ENCODE data around the gene TMEM134. TPM values are rescaled to one million over a fixed set of nuclear protein-coding genes. Genes with fewer than 3 reads are reported as not detected.

The TMEM134 gene
- total RNA-seq, 4 donors from 2014 or later, result 49.2 to 184 (median 96.6) TPM

DNA sequence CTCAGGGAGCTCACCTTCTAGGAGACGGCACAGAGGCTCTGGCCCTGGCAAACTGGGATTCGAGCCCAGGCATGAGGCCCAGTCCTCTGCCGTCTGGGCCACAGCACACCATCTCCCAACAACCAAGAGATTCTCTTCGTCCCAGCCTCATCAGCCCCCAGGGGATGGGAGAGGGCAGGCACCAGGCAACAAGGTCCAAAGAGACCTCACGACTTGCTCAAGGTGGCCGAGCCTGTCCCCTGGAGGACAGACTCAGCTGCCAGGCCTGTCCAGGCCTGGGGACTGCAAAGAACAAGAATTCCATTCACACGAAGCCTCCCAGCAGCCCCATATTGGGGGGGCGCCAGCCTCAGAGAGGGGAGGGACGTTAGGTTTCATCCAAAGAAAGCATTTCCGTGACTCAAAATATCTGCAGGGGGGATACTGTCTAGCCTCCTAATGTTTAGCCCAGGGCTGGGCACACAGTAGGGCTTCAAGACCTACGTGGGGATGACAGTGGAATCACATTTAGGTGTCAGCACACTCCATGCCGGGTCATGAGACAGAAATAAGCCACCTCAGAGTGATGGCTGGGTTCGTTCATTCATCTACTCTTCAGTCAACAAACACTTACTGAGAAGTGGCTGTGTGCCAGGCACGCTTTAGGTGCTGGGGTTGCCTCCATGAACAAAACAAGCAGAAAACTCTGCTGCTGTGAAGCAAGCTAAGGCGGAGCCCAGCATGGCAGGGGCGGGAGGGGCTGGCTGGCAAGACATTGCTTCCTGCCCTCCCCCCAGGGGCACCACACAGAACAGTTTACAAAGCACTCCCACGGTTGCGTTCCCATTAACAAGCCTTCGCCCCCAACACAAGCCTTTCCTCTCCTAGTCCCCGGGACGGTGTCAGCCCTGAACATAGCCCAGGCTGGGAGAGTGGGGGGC lies 52.4 kb downstream of the TMEM134 start:
- TF ChIP-seq EP300 (IDR thresholded peaks at IDR 0.05) (peak in 1 of 2 donors; percentile 50), CTCF (IDR thresholded peaks at IDR 0.05) (no peak), POLR2A (IDR thresholded peaks at IDR 0.05) (peak in 1 of 2 donors; percentile 6)
- peak in 1 of 2 donors; percentile 24 for DNase-seq (ENCODE audit: low spot score in 2 of 2)
- Histone ChIP-seq H3K4me1 (peaks cover 0 to 77% (median 38%) of the 10 kb centered on the region in 4 donors), H3K9me3 (no peaks in the 10 kb centered on the region), H3K4me3 (peak overlapping the region in 1 of 4 donors; percentile 49), H3K27me3 (peaks cover 0 to 20% of the 10 kb centered on the region in 2 donors), H3K27ac (peak overlapping the region; percentile 56 to 93 (median 82)), H3K36me3 (no peaks in the 10 kb centered on the region)
- 24 to 40% methylated on average over 21 of the region's 21 CpGs for WGBS, 2 donors

GRCh38 chr11:67415501-67416304 lies 53.3 kb downstream of the TMEM134 start, which contains the start of gene CARNS1:
CARNS1 (plus strand) TSS chr11:67415678; CDS start chr11:67416200, 522 bp downstream.
- H3K9me3 ChIP-seq, result no peaks in the 10 kb centered on the region
- no peaks in the 10 kb centered on the region for H3K36me3 ChIP-seq
- peaks cover 0 to 29% of the 10 kb centered on the region in 2 donors for H3K27me3 ChIP-seq
- H3K27ac ChIP-seq, result peak within 1 kb of the TSS; percentile 56 to 93 (median 82)
- peaks cover 0 to 80% (median 42%) of the 10 kb centered on the region in 4 donors for H3K4me1 ChIP-seq
- TF ChIP-seq EP300 (IDR thresholded peaks at IDR 0.05), result no peak
- TF ChIP-seq CTCF (IDR thresholded peaks at IDR 0.05), result no peak
- TF ChIP-seq POLR2A (IDR thresholded peaks at IDR 0.05), result no peak
- 9 to 14% methylated on average over 14 to 45 of the region's 67 CpGs for WGBS, 2 donors
- peak within 1 kb of the TSS; percentile 1 to 49 (median 30) for H3K4me3 ChIP-seq
- DNase-seq (ENCODE audit: low spot score in 2 of 2), result no peak

DNA sequence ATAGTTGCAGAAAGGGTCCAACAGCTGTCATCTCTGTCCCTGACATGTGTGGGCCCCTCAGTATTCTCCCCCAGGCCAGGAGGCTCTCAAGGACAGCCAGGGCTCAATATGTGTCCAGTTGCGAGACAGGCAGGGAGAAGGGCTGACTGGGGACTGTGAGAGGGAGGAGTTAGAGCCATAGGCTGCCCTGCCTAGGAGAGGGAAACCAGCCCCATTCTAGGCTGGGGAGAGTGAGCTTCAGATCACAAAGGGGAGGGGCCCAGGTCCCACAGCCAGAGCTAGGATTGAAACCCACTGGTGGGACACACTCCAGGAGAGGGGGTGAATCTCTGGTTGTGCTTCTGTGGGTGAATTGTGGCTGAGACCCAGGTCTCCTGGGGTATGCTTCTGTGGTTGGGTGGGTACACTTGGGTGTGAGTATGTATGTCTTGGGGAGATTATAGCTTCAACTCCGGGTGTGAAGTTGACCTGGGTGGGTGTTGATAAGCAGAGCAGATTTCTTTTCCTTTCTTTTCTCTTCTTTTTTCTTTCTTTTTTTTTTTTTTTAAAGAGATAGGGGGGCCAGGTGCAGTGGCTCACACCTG lies 55.7 kb downstream of the TMEM134 start:
- Histone ChIP-seq H3K9me3 (no peaks in the 10 kb centered on the region), H3K36me3 (no peaks in the 10 kb centered on the region), H3K4me3 (no peak overlapping the region), H3K4me1 (peaks cover 0 to 79% (median 49%) of the 10 kb centered on the region in 4 donors), H3K27me3 (peaks cover 0 to 48% of the 10 kb centered on the region in 2 donors), H3K27ac (peak overlapping the region in 1 of 4 donors; percentile 14)
- DNase-seq (ENCODE audit: low spot score in 2 of 2), result no peak
- 40 to 52% methylated on average over 2 of the region's 2 CpGs for WGBS, 2 donors
- no peak for TF ChIP-seq CTCF (IDR thresholded peaks at IDR 0.05)

DNA sequence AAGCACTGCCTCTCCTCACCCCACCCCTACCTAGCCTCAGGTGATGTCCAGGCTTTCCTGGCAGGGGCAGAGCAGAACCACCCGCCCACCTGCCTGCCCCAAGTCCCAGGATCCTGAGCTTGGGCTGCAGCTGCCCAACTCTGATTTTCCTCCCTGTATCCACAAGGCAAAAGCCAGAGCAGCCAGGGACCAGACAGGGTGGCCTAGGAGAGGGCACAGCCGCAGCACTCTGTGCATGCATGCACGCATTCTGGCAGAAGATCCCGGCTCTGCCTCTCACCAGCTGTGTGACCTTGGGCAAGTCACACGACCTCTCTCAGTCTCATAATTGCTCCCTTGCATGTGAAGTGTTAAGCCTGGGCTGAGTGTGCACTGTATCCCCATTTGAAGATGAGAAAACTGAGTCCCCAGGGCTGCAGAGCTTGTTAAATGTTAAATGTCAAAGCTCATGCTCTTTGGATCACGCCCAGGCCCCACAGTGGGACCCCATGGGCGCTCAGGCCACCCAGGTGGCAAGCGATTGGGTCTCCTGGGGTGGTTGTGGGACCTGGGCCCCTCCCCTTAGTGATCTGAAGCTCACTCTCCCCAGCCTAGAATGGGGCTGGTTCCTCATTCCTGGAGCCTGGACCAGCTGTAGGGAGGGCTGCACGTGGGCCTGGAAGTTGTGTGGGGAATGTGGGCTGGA lies 56.4 kb downstream of the TMEM134 start:
- Histone ChIP-seq H3K4me3 (no peak overlapping the region), H3K36me3 (no peaks in the 10 kb centered on the region), H3K9me3 (no peaks in the 10 kb centered on the region), H3K27me3 (peaks cover 0 to 48% of the 10 kb centered on the region in 2 donors), H3K4me1 (peaks cover 0 to 75% (median 49%) of the 10 kb centered on the region in 4 donors), H3K27ac (peak overlapping the region in 1 of 4 donors; percentile 14)
- TF ChIP-seq CTCF (IDR thresholded peaks at IDR 0.05) (no peak), POLR2A (IDR thresholded peaks at IDR 0.05) (no peak), EP300 (IDR thresholded peaks at IDR 0.05) (no peak)
- 41 to 50% methylated on average over 4 to 8 of the region's 9 CpGs for WGBS, 2 donors
- DNase-seq (ENCODE audit: low spot score in 2 of 2), result no peak
